Measurements from ENCODE around the gene SLC6A9. TPM values are rescaled to one million over a fixed set of nuclear protein-coding genes. Genes with fewer than 3 reads are reported as not detected.

SLC6A9 gene
- polyA plus RNA-seq, 3 donors = not detected

- H3K27ac ChIP-seq (ENCODE audit: low read depth in 1 of 2, low read length in 2 of 2) = no peak overlapping the region
- TF ChIP-seq, protein P1, sequence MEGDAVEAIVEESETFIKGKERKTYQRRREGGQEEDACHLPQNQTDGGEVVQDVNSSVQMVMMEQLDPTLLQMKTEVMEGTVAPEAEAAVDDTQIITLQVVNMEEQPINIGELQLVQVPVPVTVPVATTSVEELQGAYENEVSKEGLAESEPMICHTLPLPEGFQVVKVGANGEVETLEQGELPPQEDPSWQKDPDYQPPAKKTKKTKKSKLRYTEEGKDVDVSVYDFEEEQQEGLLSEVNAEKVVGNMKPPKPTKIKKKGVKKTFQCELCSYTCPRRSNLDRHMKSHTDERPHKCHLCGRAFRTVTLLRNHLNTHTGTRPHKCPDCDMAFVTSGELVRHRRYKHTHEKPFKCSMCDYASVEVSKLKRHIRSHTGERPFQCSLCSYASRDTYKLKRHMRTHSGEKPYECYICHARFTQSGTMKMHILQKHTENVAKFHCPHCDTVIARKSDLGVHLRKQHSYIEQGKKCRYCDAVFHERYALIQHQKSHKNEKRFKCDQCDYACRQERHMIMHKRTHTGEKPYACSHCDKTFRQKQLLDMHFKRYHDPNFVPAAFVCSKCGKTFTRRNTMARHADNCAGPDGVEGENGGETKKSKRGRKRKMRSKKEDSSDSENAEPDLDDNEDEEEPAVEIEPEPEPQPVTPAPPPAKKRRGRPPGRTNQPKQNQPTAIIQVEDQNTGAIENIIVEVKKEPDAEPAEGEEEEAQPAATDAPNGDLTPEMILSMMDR (IDR thresholded peaks at IDR 0.05) = no peak
- H3K36me3 Mint-ChIP-seq = no peaks in the 10 kb centered on the region
- H3K9me3 Mint-ChIP-seq = no peaks in the 10 kb centered on the region
- no peak overlapping the region for H3K4me3 Mint-ChIP-seq
- DNase-seq = no peak
- no peak overlapping the region for H3K4me2 ChIP-seq (replicated peaks; ENCODE audit: extremely low read depth, low read length, poor library complexity, severe bottlenecking)
- H4K20me1 ChIP-seq (ENCODE audit: insufficient read depth, low read length) = no peaks in the 10 kb centered on the region
- no peak overlapping the region for H3K27ac Mint-ChIP-seq
- intact Hi-C loops (cut with micrococcal nuclease) = no loop called here
- no peak overlapping the region for H3K4me3 ChIP-seq (replicated peaks in 1 of 3; ENCODE audit: low read depth in 2 of 3, low read length in 3 of 3)
- peaks cover 0 to 4% (median 1%) of the 10 kb centered on the region in 3 donors for H3K27me3 Mint-ChIP-seq (ENCODE audit: low read depth in 3 of 3)
- H3K4me1 Mint-ChIP-seq = peaks cover 29% of the 10 kb centered on the region
- no peaks in the 10 kb centered on the region for H3K9me3 ChIP-seq (replicated peaks in 1 of 2; ENCODE audit: control insufficient read depth in 1 of 2, insufficient read depth in 1 of 2, low read length in 2 of 2)
- no CpG with 5 or more reads among the region's 1 CpG for WGBS (ENCODE audit: insufficient coverage)
- H3K4me1 ChIP-seq (ENCODE audit: control insufficient read depth in 1 of 2, insufficient read depth in 2 of 2, low read length in 2 of 2) = peaks cover 16 to 18% of the 10 kb centered on the region in 2 donors
- no peaks in the 10 kb centered on the region for H3K36me3 ChIP-seq (replicated peaks in 1 of 2; ENCODE audit: control insufficient read depth in 1 of 2, insufficient read depth in 2 of 2, low read length in 2 of 2)
- no peaks in the 10 kb centered on the region for H3K27me3 ChIP-seq (ENCODE audit: control insufficient read depth in 2 of 2, insufficient read depth in 2 of 2, low read length in 2 of 2)
- H3K79me2 ChIP-seq (ENCODE audit: insufficient read depth, low read length) = no peaks in the 10 kb centered on the region
- H2AFZ ChIP-seq (ENCODE audit: insufficient read depth, low read depth, low read length, poor library complexity, severe bottlenecking) = no peak overlapping the region
- no peak overlapping the region for H3K9ac ChIP-seq (ENCODE audit: insufficient read depth, low read length, poor library complexity, severe bottlenecking)
These were observed 44.8 kb upstream of the SLC6A9 start for GRCh38 chr1:44076066-44076465.

DNA sequence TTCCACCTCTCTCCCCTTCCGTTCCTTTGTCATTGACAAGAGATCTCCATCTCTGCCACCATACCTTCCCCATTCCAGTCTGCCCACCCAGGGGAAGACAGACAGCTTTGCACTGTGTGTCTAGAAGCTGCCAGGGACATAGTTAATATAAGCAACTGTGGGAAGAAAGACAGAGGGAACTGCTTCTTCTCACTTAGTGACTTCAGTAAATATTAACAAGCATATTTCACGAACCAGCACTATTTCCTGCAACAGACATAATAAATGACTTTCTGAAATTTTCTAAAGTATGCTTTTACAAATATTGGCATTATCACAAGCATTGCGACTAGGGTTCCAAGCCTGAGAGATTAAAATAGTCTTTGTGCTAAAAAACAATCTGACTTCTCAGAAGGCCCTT is 43.2 kb upstream of the SLC6A9 start:
- TF ChIP-seq, protein P1 (IDR thresholded peaks at IDR 0.05) = no peak
- H3K27me3 Mint-ChIP-seq (ENCODE audit: low read depth in 3 of 3) = peaks cover 0 to 1% (median 0%) of the 10 kb centered on the region in 3 donors
- 100% methylated on average over 1 of the region's 3 CpGs for WGBS (ENCODE audit: insufficient coverage)
- H3K4me2 ChIP-seq (replicated peaks; ENCODE audit: extremely low read depth, low read length, poor library complexity, severe bottlenecking) = no peak overlapping the region
- H4K20me1 ChIP-seq (ENCODE audit: insufficient read depth, low read length) = no peaks in the 10 kb centered on the region
- H3K36me3 ChIP-seq (replicated peaks in 1 of 2; ENCODE audit: control insufficient read depth in 1 of 2, insufficient read depth in 2 of 2, low read length in 2 of 2) = no peaks in the 10 kb centered on the region
- no peaks in the 10 kb centered on the region for H3K79me2 ChIP-seq (ENCODE audit: insufficient read depth, low read length)
- intact Hi-C loops (cut with micrococcal nuclease) = no loop called here
- no peak overlapping the region for H3K4me3 Mint-ChIP-seq
- H3K27ac Mint-ChIP-seq = no peak overlapping the region
- no peaks in the 10 kb centered on the region for H3K9me3 ChIP-seq (replicated peaks in 1 of 2; ENCODE audit: control insufficient read depth in 1 of 2, insufficient read depth in 1 of 2, low read length in 2 of 2)
- H3K27me3 ChIP-seq (ENCODE audit: control insufficient read depth in 2 of 2, insufficient read depth in 2 of 2, low read length in 2 of 2) = no peaks in the 10 kb centered on the region
- H3K36me3 Mint-ChIP-seq = no peaks in the 10 kb centered on the region
- H3K9ac ChIP-seq (ENCODE audit: insufficient read depth, low read length, poor library complexity, severe bottlenecking) = no peak overlapping the region
- H3K27ac ChIP-seq (ENCODE audit: low read depth in 1 of 2, low read length in 2 of 2) = no peak overlapping the region
- peaks cover 31% of the 10 kb centered on the region for H3K4me1 Mint-ChIP-seq
- peaks cover 18 to 20% of the 10 kb centered on the region in 2 donors for H3K4me1 ChIP-seq (ENCODE audit: control insufficient read depth in 1 of 2, insufficient read depth in 2 of 2, low read length in 2 of 2)
- no peaks in the 10 kb centered on the region for H3K9me3 Mint-ChIP-seq
- no peak for DNase-seq
- no peak overlapping the region for H2AFZ ChIP-seq (ENCODE audit: insufficient read depth, low read depth, low read length, poor library complexity, severe bottlenecking)
- H3K4me3 ChIP-seq (replicated peaks in 1 of 3; ENCODE audit: low read depth in 2 of 3, low read length in 3 of 3) = no peak overlapping the region

Data from CD14-positive monocyte (primary cell).